NCI-H2107 (cell line): Measurements from ENCODE around the gene CCT5.
"Not testable (repeated sequence)": the region's sequence is repeated elsewhere in the genome, so short reads cannot be mapped to it uniquely, and the experiment has no call there.

Experiments used
- DNase-seq: peaks from one replicate; lab custom pipeline; 2025; lab: John Stamatoyannopoulos, UW

The CCT5 gene

GRCh38 chr5:10277773-10278630 is 27.9 kb downstream of the CCT5 start:
- DNase-seq, result no peak

GRCh38 chr5:10278658-10279279 is 28.7 kb downstream of the CCT5 start:
- DNase-seq, result no peak

GRCh38 chr5:10279328-10279727 is 29.2 kb downstream of the CCT5 start:
- DNase-seq, result no peak

GRCh38 chr5:10279925-10280720 is 30.0 kb downstream of the CCT5 start:
- no peak for DNase-seq

- peak; percentile 80 for DNase-seq
Observed at GRCh38 chr5:10283927-10284635, 34.0 kb downstream of the CCT5 start.

GRCh38 chr5:10285362-10285761 is 35.3 kb downstream of the CCT5 start:
- DNase-seq, result not testable (repeated sequence)

- no peak for DNase-seq
Observed at GRCh38 chr5:10286162-10286861, 36.2 kb downstream of the CCT5 start.

GRCh38 chr5:10286862-10287227 is 36.8 kb downstream of the CCT5 start:
- no peak for DNase-seq

GRCh38 chr5:10288592-10289219 is 38.6 kb downstream of the CCT5 start:
- peak; percentile 99 for DNase-seq

- peak; percentile 70 for DNase-seq
Observed at GRCh38 chr5:10289353-10289752, 39.3 kb downstream of the CCT5 start.

- no peak for DNase-seq
Observed at GRCh38 chr5:10289991-10290390, 39.9 kb downstream of the CCT5 start.

GRCh38 chr5:10290438-10290837 is 40.4 kb downstream of the CCT5 start:
- no peak for DNase-seq

GRCh38 chr5:10291692-10292339 is 41.7 kb downstream of the CCT5 start:
- DNase-seq, result no peak

GRCh38 chr5:10293907-10294662 is 44.0 kb downstream of the CCT5 start:
- no peak for DNase-seq

GRCh38 chr5:10295619-10296326 is 45.7 kb downstream of the CCT5 start:
- DNase-seq, result no peak

GRCh38 chr5:10297646-10298204 is 47.6 kb downstream of the CCT5 start:
- no peak for DNase-seq

GRCh38 chr5:10300246-10300645 is 50.2 kb downstream of the CCT5 start:
- no peak for DNase-seq

GRCh38 chr5:10301266-10301665 is 51.2 kb downstream of the CCT5 start:
- DNase-seq, result no peak
